ENCODE results near the gene FGD4.
"Not testable (repeated sequence)": the region's sequence is repeated elsewhere in the genome, so short reads cannot be mapped to it uniquely, and the experiment has no call there.

The FGD4 gene

GRCh38 chr12:32522331-32523221, 123.2 kb downstream of the FGD4 start:
- DNase-seq (ENCODE audit: low spot score) = no peak

GRCh38 chr12:32525802-32526201, 126.4 kb downstream of the FGD4 start:
- not testable (repeated sequence) for DNase-seq (ENCODE audit: low spot score)

- DNase-seq (ENCODE audit: low spot score) = not testable (repeated sequence)
These were observed 127.0 kb downstream of the FGD4 start for GRCh38 chr12:32526343-32526742.

GRCh38 chr12:32532422-32532821, 133.1 kb downstream of the FGD4 start:
- DNase-seq (ENCODE audit: low spot score) = no peak

DNA sequence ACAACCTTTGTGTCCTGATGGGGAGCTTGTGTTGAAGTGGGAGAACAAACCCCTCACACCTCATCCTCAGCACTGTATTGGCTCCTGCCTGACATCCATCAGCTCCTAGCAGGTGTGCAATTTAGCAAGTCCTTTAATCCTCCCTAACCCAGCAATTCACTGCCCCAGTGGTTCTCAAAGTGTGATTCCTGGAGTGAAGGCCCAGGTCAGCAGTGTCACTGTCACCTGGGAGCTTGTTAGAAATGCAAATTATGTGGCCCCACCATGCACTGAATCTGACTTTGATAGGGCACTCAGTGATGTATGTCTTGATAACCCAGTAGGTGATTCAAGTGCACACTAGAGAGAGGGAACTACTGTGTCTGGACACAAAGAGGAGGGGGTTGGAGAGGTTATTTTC, 133.6 kb downstream of the FGD4 start:
- DNase-seq (ENCODE audit: low spot score) = no peak

DNA sequence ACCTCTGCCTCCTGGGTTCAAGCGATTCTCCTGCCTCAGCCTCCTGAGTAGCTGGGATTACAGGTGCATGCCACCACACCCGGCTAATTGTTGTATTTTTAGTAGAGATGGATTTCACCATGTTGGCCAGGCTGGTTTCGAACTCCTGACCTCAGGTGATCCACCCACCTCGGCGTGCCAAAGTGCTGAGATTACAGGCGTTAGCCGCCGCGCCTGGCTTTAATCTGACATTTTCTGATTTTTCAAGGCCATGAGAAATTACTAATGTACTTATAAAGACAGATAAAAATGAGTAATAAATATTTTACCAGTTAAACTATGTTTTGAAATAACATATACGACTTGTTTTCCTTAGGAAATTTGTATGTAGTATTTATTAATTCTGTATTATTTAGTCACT, 134.1 kb downstream of the FGD4 start:
- not testable (repeated sequence) for DNase-seq (ENCODE audit: low spot score)

DNA sequence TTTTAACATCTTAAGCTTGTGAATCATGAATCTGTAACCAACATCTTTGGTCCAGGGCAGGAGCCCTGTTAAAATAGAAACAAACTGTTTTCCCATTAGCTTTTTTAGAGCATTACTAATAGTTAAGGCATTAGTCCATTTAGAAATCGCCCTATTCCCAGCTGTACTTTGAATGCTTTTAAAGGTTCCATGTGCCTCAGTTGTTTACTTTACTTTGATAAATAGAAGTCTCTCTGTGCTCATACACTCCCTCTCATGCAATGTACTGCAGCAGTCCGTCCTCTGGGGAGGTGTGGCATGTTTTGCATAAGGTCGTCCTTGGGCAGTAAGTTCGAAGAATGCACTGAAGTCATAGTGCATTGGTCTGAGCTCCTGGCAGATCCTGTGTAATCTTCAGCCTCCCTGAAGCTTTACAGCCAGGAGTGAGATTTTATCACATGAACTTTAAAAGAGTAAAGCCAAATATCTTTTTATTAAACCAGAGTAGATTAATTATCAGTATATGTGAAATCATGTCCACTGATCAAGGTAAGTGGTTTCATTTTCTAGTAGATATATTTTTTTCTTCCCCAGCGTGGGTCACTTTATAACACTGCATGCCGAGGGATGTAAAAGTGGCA, 134.7 kb downstream of the FGD4 start:
- DNase-seq (ENCODE audit: low spot score) = peak; percentile 68

- DNase-seq (ENCODE audit: low spot score) = no peak
These were observed 135.3 kb downstream of the FGD4 start for GRCh38 chr12:32534698-32535097.

GRCh38 chr12:32535288-32535999, 136.1 kb downstream of the FGD4 start:
- no peak for DNase-seq (ENCODE audit: low spot score)

DNA sequence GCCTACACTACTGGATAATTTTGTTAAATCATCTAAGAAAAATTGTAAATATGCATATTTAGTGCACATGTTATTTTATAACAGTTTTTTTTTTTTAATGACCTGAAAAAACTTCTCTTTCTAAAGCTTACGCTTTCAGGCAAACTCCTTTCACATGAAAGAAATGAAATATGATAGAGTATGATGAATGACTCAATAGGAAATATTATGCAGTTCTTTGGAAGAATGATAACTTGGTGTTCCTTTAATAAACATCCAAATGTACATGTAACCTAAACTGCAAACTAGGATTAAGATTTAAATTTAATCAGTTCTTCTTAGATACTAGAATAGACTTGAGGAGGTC, 136.6 kb downstream of the FGD4 start:
- DNase-seq (ENCODE audit: low spot score) = no peak

- no peak for DNase-seq (ENCODE audit: low spot score)
These were observed 142.5 kb downstream of the FGD4 start for GRCh38 chr12:32541754-32542374.

GRCh38 chr12:32542428-32543229, 143.3 kb downstream of the FGD4 start:
- no peak for DNase-seq (ENCODE audit: low spot score)

- DNase-seq (ENCODE audit: low spot score) = no peak
These were observed 145.5 kb downstream of the FGD4 start for GRCh38 chr12:32544893-32545292.

DNA sequence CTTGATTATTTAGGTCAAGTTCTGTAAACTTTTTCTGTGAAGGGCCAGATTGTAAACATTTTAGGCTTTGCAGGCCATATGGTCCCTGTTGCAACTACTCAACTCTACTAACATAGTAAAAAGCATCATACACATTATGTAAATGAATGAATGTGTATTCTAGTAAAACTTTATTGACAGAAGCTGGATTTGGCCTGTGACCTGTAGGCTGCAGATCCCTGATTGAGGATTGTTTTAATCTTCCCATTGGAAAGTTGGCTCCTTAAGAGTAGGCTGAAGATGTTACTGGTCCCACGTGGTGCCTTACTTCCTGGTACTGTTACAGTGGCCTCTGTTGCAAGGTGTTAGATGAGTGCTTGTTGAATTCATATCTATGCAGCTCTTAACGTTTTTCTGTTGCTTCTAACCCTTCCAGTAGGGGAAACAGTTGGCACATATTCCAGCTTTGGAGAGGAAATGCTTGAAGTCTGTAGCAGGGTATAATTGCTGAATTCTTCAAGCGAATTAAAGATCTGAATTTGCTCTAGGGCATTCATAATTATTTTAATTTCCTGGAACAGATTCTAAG, 146.1 kb downstream of the FGD4 start:
- DNase-seq (ENCODE audit: low spot score) = no peak

DNA sequence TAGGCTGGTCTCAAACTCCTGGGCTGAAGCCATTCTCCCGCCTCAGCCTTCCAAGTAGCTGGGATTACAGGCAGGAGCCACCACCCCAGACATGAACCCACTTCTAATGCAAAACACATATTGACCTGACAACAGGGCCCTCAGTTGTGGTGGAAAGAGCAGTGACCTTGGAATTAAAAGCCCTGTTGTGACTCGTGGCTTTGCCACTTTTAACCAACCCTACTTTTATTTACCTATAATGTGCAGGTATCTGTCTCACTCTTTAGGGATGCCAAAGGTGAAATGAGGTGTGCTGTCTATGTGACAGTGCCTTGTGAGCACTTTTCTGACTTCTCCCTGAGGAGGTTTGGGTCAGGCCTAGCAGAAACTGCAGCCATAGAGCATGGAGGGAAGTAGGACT, 146.9 kb downstream of the FGD4 start:
- DNase-seq (ENCODE audit: low spot score) = no peak

DNA sequence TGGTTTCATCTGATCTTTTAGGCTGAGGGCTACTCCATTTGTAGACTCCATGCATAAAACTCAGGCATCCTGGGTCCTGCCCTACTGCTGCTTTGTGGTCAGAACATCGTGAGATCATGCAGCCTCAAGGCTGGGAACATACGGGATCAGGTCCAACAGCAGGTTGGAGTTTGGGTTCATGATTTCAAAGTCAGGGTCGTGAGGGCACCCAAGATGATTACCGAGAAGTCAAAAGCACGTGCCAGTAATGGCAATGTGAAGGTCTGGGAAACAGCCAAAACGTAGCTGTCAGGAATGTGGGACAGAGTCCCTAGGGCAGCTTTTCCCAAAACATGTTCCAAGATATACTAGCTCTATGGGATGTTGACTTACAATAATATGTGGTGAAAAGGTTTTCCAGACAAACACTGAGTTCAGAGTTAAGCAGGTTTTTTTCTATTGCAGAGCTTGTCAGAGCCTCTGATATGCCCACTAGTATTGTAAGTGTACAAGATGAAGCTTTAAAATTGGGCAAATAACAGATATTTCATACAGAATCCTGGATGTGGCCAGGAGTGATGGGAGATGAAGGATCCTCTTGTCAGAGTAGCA, 149.4 kb downstream of the FGD4 start:
- DNase-seq (ENCODE audit: low spot score) = no peak

DNA sequence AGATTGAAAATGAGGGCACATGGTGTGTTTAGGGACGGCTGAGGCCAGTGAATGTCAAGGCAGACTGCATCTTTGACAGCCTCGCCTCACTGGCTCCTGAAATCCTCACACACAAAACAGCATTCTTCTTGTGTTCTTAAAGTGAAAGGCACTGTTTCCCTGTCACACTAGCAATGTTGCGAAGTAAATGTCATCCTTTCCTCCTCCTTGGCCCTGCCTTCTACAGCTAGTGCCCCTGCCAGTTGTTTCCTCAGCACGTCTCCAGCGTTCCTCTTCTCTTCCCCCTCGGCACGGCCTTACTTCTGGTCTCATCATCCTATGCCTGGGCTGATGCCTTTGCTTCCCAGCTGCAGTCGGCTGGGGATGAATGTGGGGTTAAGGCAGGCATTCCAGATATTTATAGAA, 150.3 kb downstream of the FGD4 start:
- DNase-seq (ENCODE audit: low spot score) = no peak

GRCh38 chr12:32551058-32551457, 151.7 kb downstream of the FGD4 start:
- no peak for DNase-seq (ENCODE audit: low spot score)

GRCh38 chr12:32558903-32559302, 159.5 kb downstream of the FGD4 start:
- no peak for DNase-seq (ENCODE audit: low spot score)

GRCh38 chr12:32559434-32559833, 160.1 kb downstream of the FGD4 start:
- DNase-seq (ENCODE audit: low spot score) = no peak

GRCh38 chr12:32560520-32560919, 161.2 kb downstream of the FGD4 start:
- DNase-seq (ENCODE audit: low spot score) = no peak
